Spleen (tissue), 7 donors: ENCODE results near the gene CDC7.

Source experiments
- CTCF ChIP-seq, 11 experiments: fragments of 200-600 bp in 7 of 11; fragments of 450-650 bp in 4 of 11; sonication (generic) in 4 of 11; IDR thresholded peaks in 8 of 11; conservative IDR thresholded peaks in 3 of 11; 1 replicate in 7 of 11; 2 replicates in 4 of 11; pipeline versions ENCODE4 v1.4.0 to v1.8.0; 2016 to 2021; ENCODE audit warnings: antibody characterized with exemption in 11 of 11, inconsistent platforms in 4 of 11, mild to moderate bottlenecking in 1 of 11
- POLR2A ChIP-seq, 3 donors: fragments of 450-650 bp; IDR thresholded peaks; one replicate each; pipeline ENCODE4 v1.5.1; 2017; ENCODE audit warnings: antibody characterized with exemption in 3 of 3, mild to moderate bottlenecking in 1 of 3
- POLR2AphosphoS5 ChIP-seq, 3 donors: sonication (generic); formaldehyde crosslinking; IDR thresholded peaks; one replicate each; pipeline ENCODE4 v1.5.1; 2017; ENCODE audit warnings: antibody characterized with exemption in 3 of 3
- donor health status: DM: no; HTN: no; CAD: no; lungs with moderate emphysema.
- donor health status: DM: no; HTN: no; CAD: no.
- donor health status: DM: no; HTN: no; CAD: no.

GRCh38 chr1:91503975-91504530 lies 3.4 kb downstream of the CDC7 start:
- TF ChIP-seq POLR2A (IDR thresholded peaks at IDR 0.05) = no peak
- no peak for TF ChIP-seq POLR2AphosphoS5 (IDR thresholded peaks at IDR 0.05)
- no peak for TF ChIP-seq CTCF (IDR thresholded peaks at IDR 0.05 in 8 of 11, conservative IDR thresholded peaks at IDR 0.05 in 3 of 11)
